Peyer's patch (tissue), 4 donors: ENCODE results near the gene JAZF1. TPM values are rescaled to one million over a fixed set of nuclear protein-coding genes. Genes with fewer than 3 reads are reported as not detected.
A peak's percentile ranks its signal among the peaks of the same experiment; 100 is the strongest.

Source experiments
- DNase-seq, 3 donors: peaks; one replicate each; pipeline ENCODE4 v3.0.0-alpha.2; 2017 to 2019
- H3K27ac ChIP-seq, 4 donors: fragments of 200-600 bp; sonication (generic); one replicate each; pipeline ENCODE4 v1.5.1; 2016 to 2019
- H3K27me3 ChIP-seq, 2 donors: fragments of 200-600 bp; sonication (generic); one replicate each; pipeline ENCODE4 v1.5.1; 2019
- H3K36me3 ChIP-seq, 3 donors: fragments of 200-600 bp; sonication (generic); one replicate each; pipeline ENCODE4 v1.5.1; 2016 to 2019
- H3K4me1 ChIP-seq, 4 donors: fragments of 200-600 bp; sonication (generic); one replicate each; pipeline ENCODE4 v1.5.1; 2016 to 2019
- H3K4me3 ChIP-seq, 4 donors: fragments of 200-600 bp; sonication (generic); 1 replicate in 3 of 4; 2 replicates in 1 of 4; pipeline ENCODE4 v1.5.1; 2016 to 2019; ENCODE audit warnings: mild to moderate bottlenecking in 1 of 4
- H3K9me3 ChIP-seq, 4 donors: fragments of 200-600 bp; sonication (generic); one replicate each; pipeline ENCODE4 v1.5.1; 2016 to 2019; ENCODE audit warnings: mild to moderate bottlenecking in 1 of 4
- CTCF ChIP-seq, 6 experiments: fragments of 450-650 bp in 4 of 6; fragments of 200-600 bp in 2 of 6; sonication (generic) in 1 of 6; IDR thresholded peaks; one replicate each; pipeline ENCODE4 v1.5.1; 2017 to 2019; ENCODE audit warnings: antibody characterized with exemption in 6 of 6, mild to moderate bottlenecking in 3 of 6, moderate library complexity in 1 of 6
- POLR2A ChIP-seq, 2 donors: fragments of 450-650 bp; IDR thresholded peaks; one replicate each; pipeline ENCODE4 v1.5.1; 2017; ENCODE audit warnings: antibody characterized with exemption in 2 of 2, mild to moderate bottlenecking in 2 of 2, moderate library complexity in 2 of 2
- total RNA-seq, 4 donors: library from RNA; depleted of rRNA; stranded (reverse); fragments of >200 nt; gene quantifications; one replicate each; pipeline ENCODE4 v1.1.0, GENCODE V29; 2016

JAZF1 gene
- total RNA-seq, 4 donors from 2014 or later: 1.9 to 15.7 (median 2.6) TPM

GRCh38 chr7:28157076-28157745 lies 23.4 kb downstream of the JAZF1 start:
- H3K27me3 ChIP-seq: no peaks in the 10 kb centered on the region
- peaks cover 0 to 29% (median 10%) of the 10 kb centered on the region in 4 donors for H3K4me1 ChIP-seq
- no peak for DNase-seq
- H3K9me3 ChIP-seq: no peaks in the 10 kb centered on the region
- TF ChIP-seq POLR2A (IDR thresholded peaks at IDR 0.05) (no peak), CTCF (IDR thresholded peaks at IDR 0.05) (no peak)
- H3K27ac ChIP-seq: no peak overlapping the region
- H3K36me3 ChIP-seq: no peaks in the 10 kb centered on the region
- no peak overlapping the region for H3K4me3 ChIP-seq

GRCh38 chr7:28156401-28156800 lies 24.2 kb downstream of the JAZF1 start:
- no peak for DNase-seq
- no peaks in the 10 kb centered on the region for H3K36me3 ChIP-seq

GRCh38 chr7:28155964-28156363 lies 24.6 kb downstream of the JAZF1 start:
- DNase-seq: no peak
- Histone ChIP-seq H3K4me1 (peaks cover 0 to 29% (median 10%) of the 10 kb centered on the region in 4 donors), H3K4me3 (no peak overlapping the region), H3K36me3 (no peaks in the 10 kb centered on the region), H3K27me3 (no peaks in the 10 kb centered on the region), H3K27ac (peak overlapping the region in 1 of 4 donors; percentile 62), H3K9me3 (no peaks in the 10 kb centered on the region)
- TF ChIP-seq POLR2A (IDR thresholded peaks at IDR 0.05): no peak
- no peak for TF ChIP-seq CTCF (IDR thresholded peaks at IDR 0.05)

More at GRCh38 chr7:28156401-28156800, 24.2 kb downstream of the JAZF1 start:
- Histone ChIP-seq H3K4me1 (peaks cover 0 to 29% (median 10%) of the 10 kb centered on the region in 4 donors), H3K4me3 (no peak overlapping the region), H3K27me3 (no peaks in the 10 kb centered on the region), H3K27ac (no peak overlapping the region), H3K9me3 (no peaks in the 10 kb centered on the region)
- no peak for TF ChIP-seq POLR2A (IDR thresholded peaks at IDR 0.05)
- TF ChIP-seq CTCF (IDR thresholded peaks at IDR 0.05): no peak

- H3K36me3 ChIP-seq: no peaks in the 10 kb centered on the region
- H3K27me3 ChIP-seq: no peaks in the 10 kb centered on the region
- peaks cover 0 to 29% (median 10%) of the 10 kb centered on the region in 4 donors for H3K4me1 ChIP-seq
- peak overlapping the region in 2 of 4 donors; percentile 19 to 62 for H3K27ac ChIP-seq
- no peaks in the 10 kb centered on the region for H3K9me3 ChIP-seq
- no peak overlapping the region for H3K4me3 ChIP-seq
- TF ChIP-seq POLR2A (IDR thresholded peaks at IDR 0.05) (no peak), CTCF (IDR thresholded peaks at IDR 0.05) (no peak)
- DNase-seq: no peak
Measured at GRCh38 chr7:28155019-28155660, 25.5 kb downstream of the JAZF1 start.

- no peak for DNase-seq
- Histone ChIP-seq H3K36me3 (no peaks in the 10 kb centered on the region), H3K4me1 (peaks cover 0 to 29% (median 10%) of the 10 kb centered on the region in 4 donors), H3K27me3 (no peaks in the 10 kb centered on the region), H3K4me3 (no peak overlapping the region), H3K9me3 (no peaks in the 10 kb centered on the region), H3K27ac (no peak overlapping the region)
- no peak for TF ChIP-seq CTCF (IDR thresholded peaks at IDR 0.05)
- no peak for TF ChIP-seq POLR2A (IDR thresholded peaks at IDR 0.05)
Measured at GRCh38 chr7:28152594-28152993, 28.0 kb downstream of the JAZF1 start.
